HepG2 (cell line): ENCODE results near the gene BICRA. TPM values are rescaled to one million over a fixed set of nuclear protein-coding genes. Genes with fewer than 3 reads are reported as not detected.

Experiments used
- ATAC-seq: fragments of 200-7000 bp; cut with Tn5 transposase; 3 replicates; pipeline ENCODE4 v1.9.1; 2020; ENCODE audit warnings: mild to moderate bottlenecking, moderate library complexity
- BruUV-seq: library from RNA; stranded (reverse); fragments of 400-500 nt; replicated peaks from 2 replicates; lab custom pipeline; 2021; lab: Mats Ljungman, UMichigan
- CTCF ChIA-PET: fragments of 300-600 bp; formaldehyde crosslinking; extraction: SDS; loops from one replicate; lab custom pipeline; 2021; ENCODE audit warnings: low total read pairs, inconsistent platforms, low intra/inter-chr PET ratio; lab: Yijun Ruan, JAX
- POLR2A ChIA-PET: fragments of 350-600 bp; sonication (Branson Sonifier 250); formaldehyde crosslinking; loops from one replicate; lab custom pipeline; 2020; ENCODE audit warnings: antibody characterized with exemption, inconsistent platforms; lab: Yijun Ruan, JAX
- DNase-seq: peaks from one replicate; pipeline ENCODE4 v3.0.0-alpha.2; 2015; ENCODE audit warnings: low spot score
- FAIRE-seq: peaks from 3 replicates; lab custom pipeline; 2011; peaks lifted over from hg19 to GRCh38; lab: Jason Lieb, UNC
- H2AFZ ChIP-seq: one replicate; pipeline ENCODE4 v1.6.1; 2011; ENCODE audit warnings: low read length, inconsistent platforms
- H3K27ac ChIP-seq: fragments of 300-600 bp; 3 replicates; pipeline ENCODE4 v1.8.0; 2011; ENCODE audit warnings: mixed run types, mild to moderate bottlenecking, mixed read lengths, low read length, inconsistent platforms; ENCODE audit not compliant: insufficient read depth; ENCODE audit errors: extremely low read length
- H3K27me3 ChIP-seq, 2 experiments: fragments of 200-600 bp in 1 of 2; 2 replicates in 1 of 2; 3 replicates in 1 of 2; pipeline versions ENCODE4 v1.6.0 to v1.8.0; 2011; ENCODE audit warnings: low read length in 2 of 2, mild to moderate bottlenecking in 2 of 2, moderate library complexity in 2 of 2, inconsistent platforms in 1 of 2; ENCODE audit not compliant: insufficient read depth in 2 of 2, control insufficient read depth in 1 of 2
- H3K36me3 ChIP-seq, 2 experiments: fragments of 200-600 bp in 1 of 2; replicated peaks in 1 of 2; 2 replicates in 1 of 2; 3 replicates in 1 of 2; pipeline versions ENCODE4 v1.5.1 to v1.8.0; 2011; ENCODE audit warnings: low read length in 2 of 2, inconsistent platforms in 1 of 2; ENCODE audit not compliant: insufficient read depth in 2 of 2, control insufficient read depth in 1 of 2
- H3K4me1 ChIP-seq: 2 replicates; pipeline ENCODE4 v1.5.1; 2012; ENCODE audit warnings: low read length, inconsistent platforms; ENCODE audit not compliant: insufficient read depth
- H3K4me2 ChIP-seq: 2 replicates; pipeline ENCODE4 v1.6.0; 2011; ENCODE audit warnings: low read depth, low read length, inconsistent platforms
- H3K4me3 ChIP-seq, 3 experiments: fragments of 200-600 bp in 1 of 3; sonication (generic), shearing (Covaris generic) in 1 of 3; replicated peaks in 1 of 3; 2 replicates each; pipeline ENCODE4 v1.5.1; 2011 to 2016; ENCODE audit warnings: low read length in 3 of 3, inconsistent platforms in 2 of 3, low read depth in 2 of 3, mild to moderate bottlenecking in 2 of 3, control low read depth in 1 of 3, mixed read lengths in 1 of 3; ENCODE audit not compliant: insufficient read depth in 1 of 3
- H3K79me2 ChIP-seq: one replicate; pipeline ENCODE4 v1.6.1; 2011; ENCODE audit warnings: low read length, inconsistent platforms; ENCODE audit not compliant: insufficient read depth
- H3K9ac ChIP-seq: 2 replicates; pipeline ENCODE4 v1.6.0; 2011; ENCODE audit warnings: mild to moderate bottlenecking, low read depth, low read length, inconsistent platforms; ENCODE audit not compliant: insufficient read depth
- H3K9me3 ChIP-seq: 2 replicates; pipeline ENCODE4 v1.5.1; 2012; ENCODE audit warnings: mild to moderate bottlenecking, low read length
- H4K20me1 ChIP-seq: 2 replicates; pipeline ENCODE4 v1.6.0; 2011; ENCODE audit warnings: inconsistent platforms, mild to moderate bottlenecking, low read length, moderate library complexity; ENCODE audit not compliant: insufficient read depth
- GABPA ChIP-seq, 2 experiments: IDR thresholded peaks; 2 replicates each; pipeline ENCODE4 v1.6.1; 2011 to 2016; ENCODE audit warnings: low read depth in 2 of 2, low read length in 1 of 2, missing biosample characterization in 1 of 2, missing genetic modification characterization in 1 of 2
- JUN ChIP-seq: sonication (generic); formaldehyde crosslinking; IDR thresholded peaks from 2 replicates; pipeline ENCODE4 v1.4.0; 2020; ENCODE audit warnings: mild to moderate bottlenecking, missing genetic modification reagents
- MBNL3 ChIP-seq: fragments of 250-450 bp; sonication (Bioruptor Pico); conservative IDR thresholded peaks from 2 replicates; pipeline ENCODE4 v1.8.0; 2022; ENCODE audit warnings: mild to moderate bottlenecking, inconsistent platforms
- MZF1 ChIP-seq: sonication (generic); formaldehyde crosslinking; IDR thresholded peaks from 2 replicates; pipeline ENCODE4 v1.8.1; 2023; ENCODE audit warnings: mild to moderate bottlenecking, missing genetic modification reagents, borderline replicate concordance
- PHF5A ChIP-seq: IDR thresholded peaks from one replicate; pipeline ENCODE4 v1.6.1; 2018; ENCODE audit warnings: low read depth, missing genetic modification reagents; ENCODE audit not compliant: unreplicated experiment
- RAD21 ChIP-seq: fragments of 450-650 bp; formaldehyde crosslinking; IDR thresholded peaks from 2 replicates; pipeline ENCODE4 v1.5.0; 2020; ENCODE audit warnings: mild to moderate bottlenecking
- SMAD1 ChIP-seq: sonication (generic); formaldehyde crosslinking; IDR thresholded peaks from 2 replicates; pipeline ENCODE4 v1.4.0; 2020; ENCODE audit warnings: missing genetic modification reagents, low read depth, mild to moderate bottlenecking, borderline replicate concordance
- ZBTB38 ChIP-seq: sonication (generic); formaldehyde crosslinking; IDR thresholded peaks from 2 replicates; pipeline ENCODE4 v1.5.1; 2020; ENCODE audit warnings: mild to moderate bottlenecking, missing genetic modification reagents
- ZNF138 ChIP-seq: sonication (generic); formaldehyde crosslinking; IDR thresholded peaks from 2 replicates; pipeline ENCODE4 v1.5.0; 2020; ENCODE audit warnings: mild to moderate bottlenecking, low read depth, missing genetic modification reagents
- ZNF883 ChIP-seq: sonication (generic); formaldehyde crosslinking; IDR thresholded peaks from 2 replicates; pipeline ENCODE4 v1.5.1; 2020; ENCODE audit warnings: mild to moderate bottlenecking, missing genetic modification reagents; ENCODE audit errors: not compliant biosample characterization
- WGBS: methylation state at CpG from one replicate; pipeline ENCODE4 v1.1.6; 2017; ENCODE audit warnings: low lambda C conversion rate; 5-methylcytosine and 5-hydroxymethylcytosine counted together
- in situ Hi-C: cut with HindIII; loops from 2 replicates; pipeline ENCODE4 v1.10.0; 2017; ENCODE audit warnings: low pct_unique_long_range_greater_than_20kb; ENCODE audit not compliant: extremely low pct_ligation_motif_present
- intact Hi-C: fragments of 100-400 bp; cut with micrococcal nuclease; formaldehyde crosslinking; loops from one replicate; pipeline ENCODE4 v1.10.0; 2022; ENCODE audit not compliant: unreplicated experiment
- polyA plus RNA-seq, 8 experiments: library from polyadenylated mRNA; depleted of rRNA in 3 of 8; stranded (reverse) in 7 of 8; unstranded in 1 of 8; fragments of >200 nt; fragmentation: Illumina TruSeq in 4 of 8; extraction: Trizol in 4 of 8; gene quantifications; 2 replicates each; pipeline versions ENCODE4 v1.2.1 to v1.2.3, GENCODE V29; 2011 to 2016; ENCODE audit warnings: low read depth in 4 of 8, missing spikeins in 1 of 8, mixed read lengths in 1 of 8; ENCODE audit not compliant: insufficient read depth in 1 of 8
- total RNA-seq, 5 experiments: library from RNA; depleted of rRNA; stranded (reverse); fragments of >200 nt; fragmentation: Illumina TruSeq; extraction: Trizol; gene quantifications; 2 replicates each; pipeline ENCODE4 v1.2.3, GENCODE V29; 2016; ENCODE audit warnings: low read depth in 1 of 5
- TF ChIP-seq, protein P1 (sequence below): sonication (generic); formaldehyde crosslinking; conservative IDR thresholded peaks from 2 replicates; pipeline ENCODE4 v1.4.0; 2020; ENCODE audit warnings: mild to moderate bottlenecking, missing genetic modification reagents, moderate library complexity

Gene BICRA
- total and polyA plus RNA-seq, 2 of the 13 experiments (the other 11 are each of a cell fraction or from before 2014, with no cell fraction given): 0.55 to 0.71 TPM

DNA sequence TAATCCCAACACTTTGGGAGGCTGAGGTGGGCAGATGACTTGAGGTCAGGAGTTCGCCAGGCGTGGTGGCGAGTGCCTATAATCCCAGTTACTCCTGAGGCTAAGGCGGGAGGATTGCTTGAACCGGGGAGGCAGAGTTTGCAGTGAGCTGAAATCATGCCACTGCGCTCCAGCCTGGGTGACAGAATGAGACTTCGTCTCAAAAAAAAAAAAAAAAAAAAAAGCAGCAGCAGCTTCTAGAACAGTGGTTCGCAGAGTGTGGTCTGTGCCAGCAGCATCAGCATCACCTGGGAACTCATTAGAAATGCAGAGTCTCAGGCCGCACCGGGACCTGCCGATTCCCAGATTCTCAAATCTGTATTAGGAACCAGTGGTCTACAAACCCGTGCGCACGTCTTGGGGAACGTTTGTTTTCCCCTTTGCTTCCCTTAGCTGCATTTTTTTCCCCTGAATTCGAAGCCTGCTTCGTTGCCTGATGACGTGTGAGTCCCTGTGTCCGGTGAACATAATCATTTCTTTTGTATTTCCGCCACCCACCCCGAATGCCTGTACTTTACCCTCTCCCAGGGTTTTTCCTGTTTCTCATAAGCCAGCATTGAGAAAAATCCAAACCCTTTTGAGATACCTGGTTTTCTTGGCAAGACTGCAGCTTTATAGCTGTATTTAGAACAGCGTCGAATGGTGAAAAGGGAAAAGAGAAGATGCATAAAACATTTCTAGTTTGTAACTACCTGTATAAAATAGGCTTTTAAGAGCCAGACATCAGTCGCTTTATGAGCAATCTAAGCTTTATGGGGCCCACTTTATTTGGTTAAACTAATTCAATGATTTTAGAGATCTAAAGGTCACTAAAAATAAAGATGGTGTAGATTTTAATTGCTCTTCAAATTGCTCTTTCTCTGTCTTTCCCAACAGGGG lies 49.8 kb downstream of the BICRA start:
- ATAC-seq: no peak
- Histone ChIP-seq H2AFZ (no peak overlapping the region), H3K27ac (no peak overlapping the region), H3K36me3 (no peaks in the 10 kb centered on the region), H4K20me1 (no peaks in the 10 kb centered on the region), H3K27me3 (no peaks in the 10 kb centered on the region), H3K4me2 (no peak overlapping the region), H3K4me1 (peaks cover 65% of the 10 kb centered on the region), H3K9me3 (no peaks in the 10 kb centered on the region), H3K4me3 (no peak overlapping the region), H3K9ac (no peak overlapping the region; the same call in 1 of the 2 replicates), H3K79me2 (peaks cover 10% of the 10 kb centered on the region)
- BruUV-seq: no TSS peak
- DNase-seq: no peak
- POLR2A ChIA-PET: no interaction called here
- CTCF ChIA-PET: no interaction called here
- peak; percentile 22; the same call in 1 of the 2 replicates for TF ChIP-seq ZBTB38 (CRISPR knock-in tag)
- no peak for TF ChIP-seq MBNL3 (CRISPR knock-in tag)
- 84% methylated on average over 24 of the region's 24 CpGs for WGBS
- intact Hi-C loops: no loop called here
- in situ Hi-C loops: no loop called here
- FAIRE-seq: no peak

DNA sequence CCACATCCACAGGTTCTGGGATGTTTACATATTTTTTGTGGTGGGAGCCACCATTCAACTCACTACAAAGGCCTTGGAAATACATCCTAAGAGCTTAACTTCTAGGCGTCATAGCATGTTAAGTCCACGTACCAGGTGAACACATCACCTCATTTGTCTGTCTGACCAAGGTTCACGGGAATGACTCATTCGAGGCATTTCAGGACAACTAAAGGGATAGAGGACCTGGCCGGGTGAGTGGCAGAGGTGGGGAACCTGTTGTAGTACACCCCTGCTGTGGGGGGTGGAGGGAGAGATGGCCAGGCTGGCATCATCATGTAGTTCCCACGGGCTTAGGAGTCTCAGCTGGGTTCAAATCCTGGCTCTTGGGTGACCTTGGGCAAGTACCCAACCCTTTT lies 51.5 kb downstream of the BICRA start:
- 24% methylated on average over 6 of the region's 6 CpGs for WGBS
- Histone ChIP-seq H3K27ac (peak overlapping the region; percentile 46), H3K4me3 (no peak overlapping the region; a peak in 1 of 6 replicates), H3K9ac (peak overlapping the region; percentile 9; the same call in 1 of the 2 replicates), H3K36me3 (no peaks in the 10 kb centered on the region), H2AFZ (no peak overlapping the region), H4K20me1 (no peaks in the 10 kb centered on the region; the same call in 1 of the 2 replicates), H3K79me2 (peaks cover 2% of the 10 kb centered on the region), H3K4me1 (peaks cover 74% of the 10 kb centered on the region), H3K9me3 (no peaks in the 10 kb centered on the region), H3K27me3 (no peaks in the 10 kb centered on the region), H3K4me2 (no peak overlapping the region)
- ATAC-seq (peak; percentile 82), FAIRE-seq (peak; percentile 43), DNase-seq (peak; percentile 87)
- no TSS peak for BruUV-seq
- in situ Hi-C loops (no loop called here), intact Hi-C loops (no loop called here)
- ChIA-PET CTCF (no interaction called here), POLR2A (interaction anchor here (0.6 to 1.0 kb wide), 2 partner anchors 12 to 311 kb away, joined by 3 to 4 read pairs; partner anchors contain the start of gene DHX34)
- TF ChIP-seq PHF5A (CRISPR knock-in tag) (no peak), SMAD1 (no peak), MZF1 (CRISPR knock-in tag) (no peak), ZNF883 (CRISPR knock-in tag) (no peak), RAD21 (CRISPR knock-in tag) (no peak), ZNF138 (CRISPR knock-in tag) (no peak), GABPA (IDR thresholded peaks at IDR 0.05; ENCODE audit: low read depth, low read length) (no peak), GABPA (CRISPR knock-in tag; IDR thresholded peaks at IDR 0.05; ENCODE audit: low read depth) (no peak), JUN (0 out of 2 replicates have a peak, but pooled peaks have one; percentile 70)
- TF ChIP-seq, protein P1, sequence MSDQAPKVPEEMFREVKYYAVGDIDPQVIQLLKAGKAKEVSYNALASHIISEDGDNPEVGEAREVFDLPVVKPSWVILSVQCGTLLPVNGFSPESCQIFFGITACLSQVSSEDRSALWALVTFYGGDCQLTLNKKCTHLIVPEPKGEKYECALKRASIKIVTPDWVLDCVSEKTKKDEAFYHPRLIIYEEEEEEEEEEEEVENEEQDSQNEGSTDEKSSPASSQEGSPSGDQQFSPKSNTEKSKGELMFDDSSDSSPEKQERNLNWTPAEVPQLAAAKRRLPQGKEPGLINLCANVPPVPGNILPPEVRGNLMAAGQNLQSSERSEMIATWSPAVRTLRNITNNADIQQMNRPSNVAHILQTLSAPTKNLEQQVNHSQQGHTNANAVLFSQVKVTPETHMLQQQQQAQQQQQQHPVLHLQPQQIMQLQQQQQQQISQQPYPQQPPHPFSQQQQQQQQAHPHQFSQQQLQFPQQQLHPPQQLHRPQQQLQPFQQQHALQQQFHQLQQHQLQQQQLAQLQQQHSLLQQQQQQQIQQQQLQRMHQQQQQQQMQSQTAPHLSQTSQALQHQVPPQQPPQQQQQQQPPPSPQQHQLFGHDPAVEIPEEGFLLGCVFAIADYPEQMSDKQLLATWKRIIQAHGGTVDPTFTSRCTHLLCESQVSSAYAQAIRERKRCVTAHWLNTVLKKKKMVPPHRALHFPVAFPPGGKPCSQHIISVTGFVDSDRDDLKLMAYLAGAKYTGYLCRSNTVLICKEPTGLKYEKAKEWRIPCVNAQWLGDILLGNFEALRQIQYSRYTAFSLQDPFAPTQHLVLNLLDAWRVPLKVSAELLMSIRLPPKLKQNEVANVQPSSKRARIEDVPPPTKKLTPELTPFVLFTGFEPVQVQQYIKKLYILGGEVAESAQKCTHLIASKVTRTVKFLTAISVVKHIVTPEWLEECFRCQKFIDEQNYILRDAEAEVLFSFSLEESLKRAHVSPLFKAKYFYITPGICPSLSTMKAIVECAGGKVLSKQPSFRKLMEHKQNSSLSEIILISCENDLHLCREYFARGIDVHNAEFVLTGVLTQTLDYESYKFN (CRISPR knock-in tag): peak; percentile 43
